ENCODE results near the gene DACH1.

GRCh38 chr13:71459708-71460107, 407.3 kb downstream of the DACH1 start:
- TF ChIP-seq CTCF (IDR thresholded peaks at IDR 0.05), result no peak
- TF ChIP-seq POLR2AphosphoS5 (IDR thresholded peaks at IDR 0.05), result no peak
- no peak for TF ChIP-seq EP300 (IDR thresholded peaks at IDR 0.05; ENCODE audit: low read depth)
